ENCODE measurements around the gene HOXA1.

Gene HOXA1

DNA sequence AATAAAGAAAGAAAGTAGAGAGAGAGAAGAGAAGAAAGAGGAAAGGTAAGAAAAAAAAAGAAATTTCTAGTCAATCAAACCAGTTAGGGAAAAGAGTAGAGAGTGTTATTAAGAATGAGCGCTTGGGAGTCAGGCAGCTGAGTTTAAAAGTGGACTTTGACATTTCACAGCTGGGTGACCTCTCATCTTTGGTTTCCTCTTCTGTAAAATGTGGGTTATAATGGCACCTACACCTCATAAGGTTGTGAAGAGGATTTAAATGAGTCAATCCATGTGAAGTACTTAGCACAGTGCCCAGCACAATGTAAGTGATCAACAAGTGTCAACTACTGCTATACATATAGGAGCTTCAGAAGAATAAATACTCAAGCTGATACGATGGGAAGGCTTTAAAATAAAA is 12.2 kb downstream of the HOXA1 start:
- Histone ChIP-seq H3K9me3 (ENCODE audit: severe bottlenecking) (no peaks in the 10 kb centered on the region), H3K27me3 (ENCODE audit: insufficient read depth, low read depth, severe bottlenecking) (peaks cover 8% of the 10 kb centered on the region), H3K36me3 (no peaks in the 10 kb centered on the region), H3K27ac (no peak overlapping the region), H3K4me3 (ENCODE audit: low read depth, low read length) (no peak overlapping the region)
- DNase-seq = no peak
- TF ChIP-seq, protein P1, sequence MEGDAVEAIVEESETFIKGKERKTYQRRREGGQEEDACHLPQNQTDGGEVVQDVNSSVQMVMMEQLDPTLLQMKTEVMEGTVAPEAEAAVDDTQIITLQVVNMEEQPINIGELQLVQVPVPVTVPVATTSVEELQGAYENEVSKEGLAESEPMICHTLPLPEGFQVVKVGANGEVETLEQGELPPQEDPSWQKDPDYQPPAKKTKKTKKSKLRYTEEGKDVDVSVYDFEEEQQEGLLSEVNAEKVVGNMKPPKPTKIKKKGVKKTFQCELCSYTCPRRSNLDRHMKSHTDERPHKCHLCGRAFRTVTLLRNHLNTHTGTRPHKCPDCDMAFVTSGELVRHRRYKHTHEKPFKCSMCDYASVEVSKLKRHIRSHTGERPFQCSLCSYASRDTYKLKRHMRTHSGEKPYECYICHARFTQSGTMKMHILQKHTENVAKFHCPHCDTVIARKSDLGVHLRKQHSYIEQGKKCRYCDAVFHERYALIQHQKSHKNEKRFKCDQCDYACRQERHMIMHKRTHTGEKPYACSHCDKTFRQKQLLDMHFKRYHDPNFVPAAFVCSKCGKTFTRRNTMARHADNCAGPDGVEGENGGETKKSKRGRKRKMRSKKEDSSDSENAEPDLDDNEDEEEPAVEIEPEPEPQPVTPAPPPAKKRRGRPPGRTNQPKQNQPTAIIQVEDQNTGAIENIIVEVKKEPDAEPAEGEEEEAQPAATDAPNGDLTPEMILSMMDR (IDR thresholded peaks at IDR 0.05; ENCODE audit: low read depth, low read length) = no peak

DNA sequence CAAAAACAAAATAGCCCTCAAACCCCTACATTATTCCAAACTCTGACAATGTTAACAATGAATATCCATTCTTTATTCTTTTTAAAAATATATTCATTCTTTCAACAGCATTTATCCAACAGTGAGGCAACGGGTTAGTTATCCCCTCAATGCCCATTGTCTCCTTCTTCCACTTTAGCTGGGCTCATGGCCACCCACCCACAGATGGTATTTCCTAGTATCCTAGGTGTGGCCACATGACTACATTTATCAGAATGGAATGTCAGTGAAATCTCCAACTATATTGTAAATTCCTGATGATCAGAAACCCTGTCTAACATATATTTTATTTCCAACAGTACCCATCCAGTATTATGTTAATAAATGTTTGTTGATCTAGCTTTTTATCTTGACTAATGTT is 13.6 kb downstream of the HOXA1 start:
- Histone ChIP-seq H3K27ac (no peak overlapping the region), H3K9me3 (ENCODE audit: severe bottlenecking) (no peaks in the 10 kb centered on the region), H3K36me3 (no peaks in the 10 kb centered on the region), H3K4me3 (ENCODE audit: low read depth, low read length) (no peak overlapping the region), H3K27me3 (ENCODE audit: insufficient read depth, low read depth, severe bottlenecking) (peaks cover 6% of the 10 kb centered on the region)
- TF ChIP-seq, protein P1 (IDR thresholded peaks at IDR 0.05; ENCODE audit: low read depth, low read length) = no peak
- DNase-seq = no peak

DNA sequence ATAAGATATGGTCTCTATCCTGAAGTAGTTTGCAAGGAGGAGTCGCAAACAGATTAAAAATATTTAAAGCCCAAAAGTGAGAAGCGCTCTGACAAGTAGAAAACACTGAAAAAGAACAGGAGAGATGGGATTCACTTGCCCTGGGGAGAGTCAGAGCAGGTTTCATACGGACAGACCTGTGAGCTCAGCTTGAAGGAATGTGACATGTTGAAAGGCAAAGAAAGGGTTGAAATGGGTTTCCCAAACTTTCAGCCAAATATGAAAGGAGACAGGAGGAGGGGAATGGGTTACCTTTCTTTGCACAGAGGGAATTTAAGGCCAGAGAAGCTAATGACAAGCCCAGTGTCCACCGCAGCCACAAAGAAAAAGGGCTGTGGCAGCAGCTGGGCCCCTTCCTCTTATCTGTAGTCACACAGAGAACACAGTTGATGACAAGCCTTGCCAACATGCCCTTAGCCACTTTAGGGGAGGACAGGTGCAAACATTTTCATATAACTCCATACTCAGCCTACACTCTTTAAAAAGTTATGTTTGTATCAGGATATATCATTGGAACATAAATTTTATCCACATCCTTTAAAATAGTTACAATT is 14.9 kb downstream of the HOXA1 start:
- TF ChIP-seq, protein P1 (IDR thresholded peaks at IDR 0.05; ENCODE audit: low read depth, low read length) = no peak
- Histone ChIP-seq H3K27ac (no peak overlapping the region), H3K36me3 (no peaks in the 10 kb centered on the region), H3K4me3 (ENCODE audit: low read depth, low read length) (no peak overlapping the region), H3K9me3 (ENCODE audit: severe bottlenecking) (no peaks in the 10 kb centered on the region), H3K27me3 (ENCODE audit: insufficient read depth, low read depth, severe bottlenecking) (peaks cover 6% of the 10 kb centered on the region)
- DNase-seq = no peak

DNA sequence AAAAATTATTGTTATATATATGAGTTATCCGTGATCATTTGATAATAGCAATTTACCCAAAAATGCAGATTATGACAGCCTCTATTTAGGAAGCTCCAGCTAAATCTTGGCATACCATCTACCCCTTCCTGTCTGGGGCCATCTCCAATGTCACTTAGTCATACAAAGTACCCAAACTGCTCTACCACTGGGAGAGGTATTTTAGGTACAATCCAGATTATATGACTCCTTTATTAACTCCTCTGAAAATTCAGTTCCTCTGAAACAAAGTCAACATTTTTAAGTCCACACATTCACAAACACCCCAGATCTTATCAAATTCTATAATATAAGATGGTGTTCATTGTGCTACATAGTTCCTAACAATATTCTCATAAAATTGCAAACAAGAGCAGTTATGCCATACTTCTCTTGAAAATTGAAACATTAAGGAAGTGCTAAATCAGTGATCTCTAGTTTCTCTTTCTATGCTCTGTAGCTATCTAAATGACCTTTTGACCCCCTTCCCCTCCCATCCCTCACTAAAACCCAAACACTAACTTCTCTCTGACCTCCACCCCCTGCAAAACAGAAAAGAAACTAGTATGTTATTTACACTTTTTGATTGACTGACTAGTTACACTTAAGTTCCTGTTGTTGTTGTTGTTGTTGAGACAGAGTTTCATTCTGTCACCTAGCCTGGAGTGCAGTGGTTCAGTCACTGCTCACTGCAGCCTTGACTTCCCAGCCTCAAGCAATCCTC is 16.4 kb downstream of the HOXA1 start:
- no peak overlapping the region for H3K27ac ChIP-seq
- peaks cover 6% of the 10 kb centered on the region for H3K27me3 ChIP-seq (ENCODE audit: insufficient read depth, low read depth, severe bottlenecking)
- H3K36me3 ChIP-seq = no peaks in the 10 kb centered on the region
- peaks cover 3% of the 10 kb centered on the region for H3K9me3 ChIP-seq (ENCODE audit: severe bottlenecking)
- TF ChIP-seq, protein P1 (IDR thresholded peaks at IDR 0.05; ENCODE audit: low read depth, low read length) = no peak
- no peak overlapping the region for H3K4me3 ChIP-seq (ENCODE audit: low read depth, low read length)
- no peak for DNase-seq

DNA sequence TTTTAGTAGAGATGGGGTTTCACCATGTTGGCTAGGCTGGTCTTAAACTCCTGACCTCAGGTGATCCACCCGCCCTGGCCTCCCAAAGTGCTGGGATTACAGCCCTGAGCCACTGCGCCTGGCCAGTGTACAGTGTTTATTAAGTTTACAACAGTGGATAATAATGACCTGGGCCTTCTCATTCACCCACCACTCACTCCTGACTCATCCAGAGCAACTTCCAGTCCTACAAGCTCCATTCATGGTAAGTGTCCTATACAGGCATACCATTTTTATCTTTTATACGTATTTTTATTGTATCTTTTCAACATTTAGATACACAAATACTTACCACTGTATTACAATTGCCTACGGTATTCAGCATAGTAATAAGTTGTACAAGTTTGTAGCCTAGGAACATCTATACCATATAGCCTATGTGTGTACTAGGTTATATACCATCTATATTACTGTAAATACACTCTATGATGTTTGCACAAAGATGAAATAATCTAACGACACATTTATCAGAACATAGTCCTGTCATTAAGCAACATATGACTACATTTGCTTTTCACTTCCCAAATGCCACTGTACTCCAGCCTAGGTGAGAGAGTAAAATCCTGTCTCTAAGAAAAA is 17.1 kb downstream of the HOXA1 start:
- H3K27me3 ChIP-seq (ENCODE audit: insufficient read depth, low read depth, severe bottlenecking) = peaks cover 6% of the 10 kb centered on the region
- no peak overlapping the region for H3K27ac ChIP-seq
- no peak overlapping the region for H3K4me3 ChIP-seq (ENCODE audit: low read depth, low read length)
- no peak for DNase-seq
- no peaks in the 10 kb centered on the region for H3K36me3 ChIP-seq
- H3K9me3 ChIP-seq (ENCODE audit: severe bottlenecking) = peaks cover 3% of the 10 kb centered on the region
- TF ChIP-seq, protein P1 (IDR thresholded peaks at IDR 0.05; ENCODE audit: low read depth, low read length) = no peak

All from WERI-Rb-1 (cell line).